GM18505 (cell line): ENCODE measurements around the gene SLC2A3.
A peak's percentile ranks its signal among the peaks of the same experiment; 100 is the strongest.
"Not testable (repeated sequence)": the region's sequence is repeated elsewhere in the genome, so short reads cannot be mapped to it uniquely, and the experiment has no call there.

Source experiments
- ATAC-seq: cut with Tn5 transposase; IDR thresholded peaks from one replicate; pipeline ENCODE4 v1.9.1; 2021; ENCODE audit not compliant: unreplicated experiment
- POLR2A ChIP-seq: IDR thresholded peaks from 4 replicates; pipeline ENCODE4 v1.6.1; 2011; ENCODE audit warnings: borderline replicate concordance; ENCODE audit not compliant: insufficient read depth, insufficient read length; ENCODE audit errors: extremely low read depth

Gene SLC2A3

DNA sequence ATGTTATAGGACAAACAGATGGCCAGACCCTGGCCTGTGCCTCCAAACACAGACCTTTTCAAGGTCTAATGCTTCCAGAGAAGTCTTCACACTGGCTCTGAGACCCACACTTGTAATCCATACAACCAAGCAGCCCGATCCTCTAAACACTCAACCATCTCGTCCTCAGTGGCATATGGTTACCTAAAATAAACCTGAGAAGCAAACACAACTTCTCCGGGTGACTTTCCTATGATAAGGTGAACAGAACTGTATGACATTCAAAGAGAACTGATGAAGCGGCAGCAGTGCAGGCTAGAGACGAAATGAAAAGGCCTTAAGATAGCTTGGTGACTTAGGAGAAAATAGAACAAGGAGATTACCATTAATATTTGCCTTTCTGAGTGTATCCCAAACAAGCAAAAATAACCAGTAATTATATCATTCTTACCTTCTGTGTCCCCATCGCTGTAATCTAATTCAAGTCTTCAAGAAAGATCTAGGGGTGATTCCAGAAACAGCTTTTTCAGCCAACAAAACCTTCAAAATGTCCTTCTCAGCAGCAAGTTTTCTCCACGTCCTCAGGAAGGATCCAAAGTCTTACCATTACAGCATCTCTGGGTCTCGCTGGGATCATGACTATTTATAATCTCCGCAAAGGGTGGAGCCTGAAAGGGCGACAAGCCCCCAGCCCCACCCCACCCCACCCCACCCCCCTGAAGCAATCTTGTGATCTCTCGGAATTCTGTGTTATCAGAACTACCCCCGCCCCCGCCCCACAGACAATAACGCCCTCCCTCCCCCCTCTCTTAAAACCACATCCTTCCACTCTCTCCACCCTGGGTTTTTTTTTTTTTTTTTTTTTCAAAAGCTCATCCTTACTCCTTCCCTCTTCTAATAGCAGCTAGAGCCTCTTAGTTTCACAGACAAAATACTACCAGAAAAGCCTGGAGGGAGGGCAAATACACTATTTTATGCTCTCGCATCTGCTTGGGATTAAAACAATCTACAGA is at the start of gene SLC2A3:
TSS of gene SLC2A3 (minus strand) at position 598 of the 992 bp plus-strand sequence. CDS start at position 445, 153 bp downstream.
- peak; percentile 46 for ATAC-seq
- peak; percentile 87 for TF ChIP-seq POLR2A

DNA sequence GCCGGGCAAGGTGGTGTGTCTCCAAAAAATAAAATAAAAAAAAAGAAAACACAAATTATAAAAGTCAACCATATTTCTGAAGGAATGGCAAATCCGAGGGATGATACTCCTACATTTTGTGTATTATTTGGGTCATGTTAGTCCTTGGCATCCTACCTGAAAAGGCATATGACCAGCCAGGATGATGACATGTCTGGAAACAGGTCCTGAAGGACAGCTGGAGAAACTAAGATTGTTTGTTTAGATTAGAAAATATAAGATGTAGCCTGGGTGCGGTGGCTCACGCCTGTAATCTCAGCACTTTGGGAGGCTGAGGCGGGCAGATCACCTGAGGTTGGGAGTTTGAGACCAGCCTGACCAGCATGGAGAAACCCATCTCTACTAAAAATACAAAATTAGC is 48.9 kb upstream of the SLC2A3 start:
- TF ChIP-seq POLR2A, result no peak
- ATAC-seq, result no peak

DNA sequence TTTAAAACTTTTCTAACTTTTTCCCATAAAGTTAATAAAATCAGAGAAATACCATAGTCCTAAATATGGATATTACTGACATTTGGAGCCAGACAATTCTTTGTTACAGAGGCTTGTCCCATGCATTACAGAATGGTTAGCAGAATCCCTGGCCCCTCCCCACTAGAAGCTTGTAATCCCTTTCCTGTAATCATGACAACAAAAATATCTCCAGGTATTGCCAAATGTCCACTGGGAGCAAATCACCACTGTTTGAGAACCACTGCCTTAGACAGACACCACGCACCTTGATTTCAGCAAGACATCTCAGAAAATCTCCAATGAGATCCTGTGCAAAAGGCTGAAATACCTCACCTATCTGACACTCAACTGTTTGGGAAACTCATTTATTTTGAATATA is 47.5 kb upstream of the SLC2A3 start:
- not testable (repeated sequence) for ATAC-seq

DNA sequence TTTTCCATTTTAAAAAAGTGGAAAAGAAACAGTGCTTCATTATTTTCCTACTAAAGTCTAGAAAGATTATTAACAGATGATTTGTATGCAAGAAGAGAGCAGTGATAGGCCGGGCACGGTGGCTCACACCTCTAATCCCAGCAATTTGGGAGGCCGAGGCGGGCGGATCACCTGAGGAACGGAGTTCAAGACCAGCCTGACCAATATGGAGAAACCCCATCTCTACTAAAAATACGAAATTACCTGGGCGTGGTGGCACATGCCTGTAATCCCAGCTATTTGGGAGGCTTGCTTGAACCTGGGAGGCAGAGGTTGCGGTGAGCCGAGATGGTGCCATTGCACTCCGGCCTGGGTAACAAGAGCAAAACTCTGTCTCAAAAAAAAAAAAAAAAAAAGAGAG is 47.0 kb upstream of the SLC2A3 start:
- not testable (repeated sequence) for ATAC-seq

DNA sequence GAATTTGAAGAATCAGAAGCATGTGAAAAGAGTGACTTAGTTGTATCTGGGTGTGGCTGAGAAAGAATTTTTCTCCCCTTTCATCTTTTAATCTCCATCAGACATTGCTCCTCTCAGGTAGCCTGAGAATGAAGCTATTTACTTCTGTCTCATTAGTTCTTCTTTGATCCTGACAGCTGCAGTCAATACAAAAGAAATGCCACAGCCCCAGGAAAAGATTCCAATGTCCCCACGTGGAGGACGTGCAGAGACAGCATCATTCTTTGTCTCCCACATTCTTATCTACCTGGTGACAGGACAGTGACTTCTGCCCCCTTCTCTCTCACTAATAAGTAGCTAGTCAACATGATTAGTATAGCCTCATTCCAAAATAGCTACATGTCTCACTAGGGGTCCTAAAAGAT is 46.3 kb upstream of the SLC2A3 start:
- ATAC-seq, result not testable (repeated sequence)

DNA sequence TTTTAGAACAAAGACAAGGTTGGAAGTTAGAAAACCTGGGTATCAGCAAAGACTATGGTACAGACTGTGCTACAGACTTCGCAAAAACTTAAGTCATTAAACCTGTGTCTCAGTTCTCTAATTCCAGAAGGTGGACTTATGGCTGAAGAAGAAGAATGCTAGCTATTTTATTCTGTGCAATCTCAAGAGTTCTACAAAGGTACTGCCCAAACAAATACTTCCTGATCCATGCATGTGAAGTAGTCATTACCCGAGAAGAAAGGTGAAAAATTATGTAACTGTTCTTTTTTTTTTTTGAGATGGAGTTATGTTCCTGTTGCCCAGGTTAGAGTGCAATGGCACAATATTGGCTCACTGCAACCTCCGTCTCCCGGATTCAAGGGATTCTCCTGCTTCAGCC is 45.5 kb upstream of the SLC2A3 start:
- ATAC-seq, result no peak
- TF ChIP-seq POLR2A, result no peak

DNA sequence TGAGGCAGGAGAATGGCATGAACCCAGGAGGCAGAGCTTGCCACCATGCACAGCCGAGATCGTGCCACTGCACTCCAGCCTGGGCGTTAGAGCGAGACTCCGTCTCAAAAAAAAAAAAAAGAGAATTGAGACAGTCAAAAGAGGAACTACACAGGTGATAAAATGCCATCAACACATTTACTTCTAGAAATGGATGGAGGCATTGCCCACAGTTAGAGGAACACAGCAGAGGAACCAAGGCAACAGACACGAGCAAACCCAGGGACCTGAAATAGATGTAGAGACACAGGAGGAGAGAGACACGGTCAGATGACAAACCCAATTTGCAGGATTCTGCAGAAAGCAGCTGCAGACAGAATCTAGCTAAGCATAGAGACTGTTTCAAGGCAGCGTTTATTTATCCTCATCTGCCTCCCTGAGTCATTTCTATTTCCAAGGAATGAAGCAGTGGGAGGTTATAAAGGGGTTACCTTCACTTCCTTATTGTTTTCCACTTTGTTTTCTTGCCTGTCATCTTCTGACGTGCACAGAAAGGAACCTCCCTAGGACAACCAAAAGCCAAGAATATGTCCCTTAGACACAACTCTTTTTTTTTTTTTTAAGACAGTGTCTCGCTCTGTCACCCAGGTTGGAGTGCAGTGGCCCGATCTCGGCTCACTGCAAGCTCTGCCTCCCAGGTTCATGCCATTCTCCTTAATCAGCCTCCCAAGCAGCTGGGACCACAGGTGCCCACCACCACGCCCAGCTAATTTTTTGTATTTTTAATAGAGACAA is 41.6 kb upstream of the SLC2A3 start:
- ATAC-seq, result not testable (repeated sequence)

DNA sequence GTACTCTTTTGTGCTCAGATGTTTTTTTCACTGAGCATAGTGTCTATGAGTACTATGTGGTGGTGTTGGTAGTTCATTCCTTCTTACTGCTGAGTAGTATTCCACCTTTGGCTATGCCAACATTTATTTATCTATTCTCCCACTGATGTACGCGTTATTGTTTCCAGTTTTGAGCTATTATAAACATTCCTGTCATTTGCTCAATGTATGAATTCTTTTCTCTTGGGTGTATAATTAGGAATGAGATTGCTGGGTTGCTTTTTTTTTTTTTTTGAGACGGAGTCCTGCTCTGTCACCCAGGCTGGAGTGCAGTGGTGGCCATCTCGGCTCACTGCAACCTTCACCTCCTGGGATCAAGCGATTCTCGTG is 37.5 kb upstream of the SLC2A3 start:
- ATAC-seq, result no peak
- TF ChIP-seq POLR2A, result no peak

DNA sequence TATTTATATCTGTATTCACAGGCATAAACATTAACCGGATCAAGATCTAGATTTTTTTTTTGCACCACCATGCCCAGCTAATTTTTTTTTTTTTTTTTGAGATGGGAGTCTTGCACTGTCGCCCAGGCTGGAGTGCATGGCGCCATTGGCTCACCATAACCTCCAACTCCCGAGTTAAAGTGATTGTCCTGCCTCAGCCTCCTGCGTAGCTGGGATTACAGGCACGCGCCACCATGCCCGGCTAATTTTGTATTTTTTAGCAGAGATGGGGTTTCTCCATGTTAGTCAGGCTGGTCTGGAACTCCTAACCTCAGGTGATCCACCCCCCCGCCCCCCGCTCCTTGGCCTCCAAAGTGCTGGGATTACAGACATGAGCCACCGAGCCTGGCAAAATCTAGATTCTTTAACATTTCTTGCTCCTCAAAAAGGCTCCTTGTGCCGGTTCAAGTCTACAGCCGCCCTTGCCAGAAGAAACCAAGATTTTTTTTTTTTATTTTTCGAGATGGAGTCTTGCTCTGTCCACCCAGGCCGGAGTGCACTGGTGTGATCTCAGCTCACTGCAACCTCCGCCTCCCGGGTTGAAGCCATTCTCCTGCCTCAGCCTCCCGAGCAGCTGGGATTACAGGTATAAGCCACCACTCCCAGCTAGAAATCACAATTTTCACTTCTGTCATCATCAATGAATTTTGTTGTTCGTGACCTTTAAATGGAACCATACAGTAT is 36.9 kb upstream of the SLC2A3 start:
- ATAC-seq, result no peak
- no peak for TF ChIP-seq POLR2A

DNA sequence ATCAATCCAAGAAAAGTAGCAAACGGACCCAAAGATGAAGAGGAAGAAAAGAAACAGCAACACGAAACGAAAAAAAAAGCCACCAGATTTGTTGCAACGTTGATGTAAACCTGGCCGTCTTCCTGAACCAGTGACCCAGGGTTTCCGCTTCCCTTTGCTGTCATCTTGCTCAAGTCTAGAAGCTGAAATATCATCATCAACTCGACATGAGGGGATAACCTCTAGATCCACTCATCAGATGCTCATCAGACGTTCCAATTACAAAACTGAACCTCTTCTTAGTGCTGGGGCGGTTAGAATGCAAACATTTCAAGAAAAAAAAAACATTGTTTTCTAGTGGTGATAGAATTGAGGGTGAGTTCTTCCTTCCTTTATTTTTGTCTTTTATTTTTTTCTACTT is 36.3 kb upstream of the SLC2A3 start:
- not testable (repeated sequence) for ATAC-seq

DNA sequence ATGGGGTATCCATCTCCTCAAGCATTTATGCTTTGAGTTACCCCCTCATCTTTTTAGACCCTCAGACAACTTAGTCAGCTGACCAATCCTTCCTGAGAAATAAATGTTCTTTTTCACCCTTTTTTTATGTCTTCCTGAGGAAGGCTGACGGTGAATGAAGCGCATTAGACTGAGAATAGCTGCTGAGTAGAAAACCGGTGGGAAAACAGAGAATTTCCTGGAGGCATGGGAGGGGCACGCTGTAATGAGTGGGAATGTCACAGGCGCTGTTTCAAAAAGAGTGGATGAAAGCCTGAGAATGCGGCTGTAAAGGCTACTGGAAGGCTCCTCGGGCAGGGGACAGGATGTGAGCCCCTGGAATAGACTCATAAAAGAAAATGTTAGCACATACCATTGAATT is 35.8 kb upstream of the SLC2A3 start:
- ATAC-seq, result not testable (repeated sequence)

DNA sequence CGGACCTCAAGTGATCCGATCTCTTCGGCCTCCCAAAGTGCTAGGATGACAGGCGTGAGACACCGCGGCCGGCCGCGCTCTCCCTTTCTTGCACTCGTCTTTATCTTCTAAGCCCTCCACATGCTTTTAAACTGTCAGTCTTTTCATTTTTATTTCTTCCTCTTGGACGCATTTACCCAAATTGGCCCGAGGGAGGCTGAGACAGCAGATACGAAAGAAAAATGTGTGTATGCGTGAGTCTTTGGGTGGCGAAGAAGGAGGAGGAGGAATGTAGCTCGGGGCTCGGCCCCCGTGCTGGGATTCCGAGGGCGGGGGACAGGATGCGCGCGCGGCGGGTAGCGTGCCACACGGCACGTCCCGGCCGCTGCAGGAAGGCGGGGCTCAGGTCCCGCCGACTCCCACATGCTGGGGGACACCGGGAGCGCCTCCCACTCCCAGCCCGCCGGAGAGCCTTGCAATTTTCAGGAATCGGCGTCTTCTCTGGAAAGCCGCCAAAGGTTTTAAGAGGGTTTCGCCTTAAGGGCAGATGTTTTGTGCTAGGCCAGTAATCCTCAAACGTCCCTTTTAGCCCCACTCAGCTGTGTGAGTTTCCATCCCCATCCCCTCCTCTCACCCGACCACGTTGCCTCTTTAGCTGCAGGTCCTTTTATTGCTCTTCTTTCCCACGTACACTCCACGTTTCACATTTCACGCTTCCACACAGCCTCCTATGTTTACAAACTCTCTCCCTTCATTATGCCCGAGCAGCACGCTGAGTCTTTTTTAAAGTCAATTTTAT is 34.7 kb upstream of the SLC2A3 start:
- peak; percentile 80 for ATAC-seq
- peak; percentile 66 for TF ChIP-seq POLR2A

DNA sequence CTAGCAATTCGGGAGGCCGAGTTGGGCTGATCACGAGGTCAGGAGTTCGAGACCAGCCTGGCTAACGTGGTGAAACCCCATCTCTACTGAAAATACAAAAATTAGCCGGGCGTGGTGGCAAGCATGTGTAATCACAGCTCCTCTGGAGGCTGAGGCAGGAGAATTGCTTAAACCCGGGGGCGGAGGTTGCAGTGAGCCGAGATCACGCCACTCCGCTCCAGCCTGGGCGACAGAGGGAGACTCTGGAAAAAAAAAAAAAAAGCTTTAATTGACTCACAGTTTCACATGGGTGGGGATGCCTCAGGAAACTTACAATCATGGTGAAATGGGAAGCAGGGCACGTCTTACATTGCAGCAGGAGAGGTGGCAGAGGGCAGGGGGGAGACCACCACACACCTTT is 30.6 kb upstream of the SLC2A3 start:
- no peak for TF ChIP-seq POLR2A
- no peak for ATAC-seq

DNA sequence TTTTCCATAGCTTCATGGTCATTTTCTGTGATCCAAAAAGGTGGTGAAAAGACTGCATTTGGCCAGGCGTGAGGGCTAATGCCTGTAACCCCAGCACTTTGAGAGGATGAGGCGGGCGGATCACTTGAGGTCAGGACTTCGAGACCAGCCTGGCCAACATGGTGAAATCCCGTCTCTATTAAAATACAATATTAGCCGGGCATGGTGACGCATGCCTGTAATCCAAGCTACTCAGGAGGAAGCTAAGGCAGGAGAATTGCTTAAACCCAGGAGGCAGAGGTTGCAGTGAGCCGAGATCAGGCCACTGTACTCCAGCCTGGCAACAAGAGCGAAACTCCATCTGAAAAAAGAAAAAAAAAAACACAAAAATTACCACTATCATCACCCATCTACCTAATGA is 28.7 kb upstream of the SLC2A3 start:
- not testable (repeated sequence) for ATAC-seq
